LHCN-M2 (cell line): ENCODE measurements around the gene DHRS3. TPM values are rescaled to one million over a fixed set of nuclear protein-coding genes. Genes with fewer than 3 reads are reported as not detected.

Experiments used
- DNase-seq: peaks from one replicate; pipeline ENCODE4 v3.0.0-alpha.2; 2012; ENCODE audit warnings: low read depth
- total RNA-seq: library from RNA; depleted of rRNA; stranded (reverse); fragments of >200 nt; gene quantifications from 2 replicates; pipeline ENCODE4 v1.2.3, GENCODE V29; 2014; rRNA removed

Gene DHRS3
- total RNA-seq, 1 experiment from 2014 or later, result 1.6 TPM

GRCh38 chr1:12518931-12519692 is 98.9 kb downstream of the DHRS3 start:
- DNase-seq, result peak; percentile 50

Other genes starting within 250 kb of the DHRS3 start
- gene AADACL4, start 25.9 kb upstream of the DHRS3 start, total RNA-seq, result not detected in 2 replicates
- gene AADACL3, start 97.9 kb upstream of the DHRS3 start, total RNA-seq, result not detected in 2 replicates
- gene CFAP107, start 128.0 kb upstream of the DHRS3 start, total RNA-seq, result not detected in 2 replicates
- gene PRAMEF12, start 155.5 kb upstream of the DHRS3 start, total RNA-seq, result not detected in 2 replicates
- not detected in 2 replicates for gene PRAMEF1, start 173.2 kb upstream of the DHRS3 start, total RNA-seq
- gene PRAMEF11, start 213.2 kb upstream of the DHRS3 start, total RNA-seq, result not detected in 2 replicates
- not detected in 2 replicates for gene HNRNPCL1, start 230.5 kb upstream of the DHRS3 start, total RNA-seq
- not detected in 2 replicates for gene PRAMEF2, start 238.9 kb upstream of the DHRS3 start, total RNA-seq